Progenitor cell of endocrine pancreas (in vitro differentiated cells): ENCODE measurements around the gene PRRT1B. TPM values are rescaled to one million over a fixed set of nuclear protein-coding genes. Genes with fewer than 3 reads are reported as not detected.

Experiments used
- DNase-seq: peaks from one replicate; pipeline ENCODE4 v3.0.0; 2021; ENCODE audit warnings: low spot score; ENCODE audit not compliant: unreplicated experiment
- H3K27ac Mint-ChIP-seq: 2 replicates; pipeline ENCODE4 v1.8.0; 2021; ENCODE audit warnings: mild to moderate bottlenecking, moderate library complexity, mixed read lengths
- H3K27me3 Mint-ChIP-seq: 2 replicates; pipeline ENCODE4 v1.8.0; 2021; ENCODE audit warnings: mixed read lengths
- H3K36me3 Mint-ChIP-seq: 2 replicates; pipeline ENCODE4 v1.8.0; 2022; ENCODE audit warnings: mixed read lengths; ENCODE audit not compliant: insufficient read depth
- H3K4me1 Mint-ChIP-seq: 2 replicates; pipeline ENCODE4 v1.8.0; 2021; ENCODE audit warnings: low read depth, mixed read lengths
- H3K4me3 Mint-ChIP-seq: 2 replicates; pipeline ENCODE4 v1.8.0; 2021; ENCODE audit warnings: low read depth, mild to moderate bottlenecking, moderate library complexity, mixed read lengths
- H3K9me3 Mint-ChIP-seq: 2 replicates; pipeline ENCODE4 v1.8.0; 2021; ENCODE audit warnings: low read depth, mixed read lengths
- CTCF ChIP-seq: fragments of 200-600 bp; sonication (generic); IDR thresholded peaks from one replicate; pipeline ENCODE4 v1.5.0; 2021; ENCODE audit warnings: antibody characterized with exemption, mild to moderate bottlenecking; ENCODE audit not compliant: unreplicated experiment
- total RNA-seq: library from RNA; stranded (reverse); gene quantifications from 2 replicates; pipeline ENCODE4 v1.2.1, GENCODE V29; 2021

Gene PRRT1B
- total RNA-seq, 1 donor from 2014 or later = 6.7 TPM

DNA sequence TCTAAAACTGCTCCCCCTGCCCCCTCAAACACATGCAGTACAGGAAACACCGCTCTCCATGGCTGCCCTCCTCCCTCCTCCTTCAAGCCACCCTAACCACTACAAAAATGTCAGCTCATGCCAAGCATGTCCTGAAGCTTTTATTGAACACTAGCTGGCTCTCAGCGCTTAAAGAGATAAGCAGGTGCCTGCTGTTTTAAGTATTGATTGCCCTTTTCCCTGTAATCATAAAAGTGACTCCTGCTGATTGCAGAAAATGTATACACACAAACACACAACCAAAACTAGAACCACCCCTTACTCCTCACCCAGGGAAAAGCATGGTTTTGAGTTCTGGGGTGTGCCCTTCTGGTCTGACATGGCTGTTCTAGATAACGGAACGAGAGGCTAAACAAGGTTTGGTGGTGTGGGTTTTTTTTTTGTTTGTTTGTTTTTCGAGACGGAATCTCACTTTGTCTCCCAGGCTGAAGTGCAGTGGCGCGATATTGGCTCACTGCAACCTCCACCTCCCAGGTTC, 10.5 kb upstream of the PRRT1B start:
- peaks cover 17% of the 10 kb centered on the region for H3K4me1 Mint-ChIP-seq
- H3K27me3 Mint-ChIP-seq = no peaks in the 10 kb centered on the region
- peak overlapping the region; percentile 85 for H3K27ac Mint-ChIP-seq
- peak overlapping the region; percentile 29 for H3K4me3 Mint-ChIP-seq
- DNase-seq = no peak
- H3K9me3 Mint-ChIP-seq = no peaks in the 10 kb centered on the region
- no peak for TF ChIP-seq CTCF
- H3K36me3 Mint-ChIP-seq = no peaks in the 10 kb centered on the region

DNA sequence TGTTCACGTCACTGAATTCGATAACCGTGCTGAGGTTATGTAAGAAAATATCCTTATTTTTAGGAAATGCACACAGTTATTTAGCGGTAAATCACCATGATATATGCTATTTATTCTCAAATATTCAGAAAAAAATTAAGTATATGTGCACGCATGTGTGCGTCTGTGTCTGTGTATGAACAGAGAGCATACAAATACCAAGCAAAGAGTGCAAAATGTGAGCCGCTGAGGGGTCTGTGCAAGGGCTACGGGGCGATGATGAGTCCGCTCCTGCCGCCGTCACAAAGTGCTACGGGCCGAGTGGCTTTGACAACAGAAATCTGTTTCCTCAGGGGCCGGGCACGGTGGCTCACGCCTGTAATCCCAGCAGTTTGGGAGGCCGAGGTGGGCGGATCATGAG, 7.4 kb upstream of the PRRT1B start:
- no peak for DNase-seq
- peaks cover 8% of the 10 kb centered on the region for H3K4me1 Mint-ChIP-seq
- H3K27ac Mint-ChIP-seq = no peak overlapping the region
- peaks cover 7% of the 10 kb centered on the region for H3K9me3 Mint-ChIP-seq
- no peak overlapping the region for H3K4me3 Mint-ChIP-seq
- no peak for TF ChIP-seq CTCF
- H3K27me3 Mint-ChIP-seq = no peaks in the 10 kb centered on the region
- H3K36me3 Mint-ChIP-seq = no peaks in the 10 kb centered on the region

GRCh38 chr9:131539223-131539923, 6.0 kb upstream of the PRRT1B start:
- Mint-ChIP-seq H3K36me3 (peaks cover 4% of the 10 kb centered on the region), H3K4me1 (peaks cover 6% of the 10 kb centered on the region), H3K27me3 (no peaks in the 10 kb centered on the region), H3K27ac (no peak overlapping the region), H3K9me3 (peaks cover 14% of the 10 kb centered on the region), H3K4me3 (no peak overlapping the region)
- no peak for TF ChIP-seq CTCF
- no peak for DNase-seq

DNA sequence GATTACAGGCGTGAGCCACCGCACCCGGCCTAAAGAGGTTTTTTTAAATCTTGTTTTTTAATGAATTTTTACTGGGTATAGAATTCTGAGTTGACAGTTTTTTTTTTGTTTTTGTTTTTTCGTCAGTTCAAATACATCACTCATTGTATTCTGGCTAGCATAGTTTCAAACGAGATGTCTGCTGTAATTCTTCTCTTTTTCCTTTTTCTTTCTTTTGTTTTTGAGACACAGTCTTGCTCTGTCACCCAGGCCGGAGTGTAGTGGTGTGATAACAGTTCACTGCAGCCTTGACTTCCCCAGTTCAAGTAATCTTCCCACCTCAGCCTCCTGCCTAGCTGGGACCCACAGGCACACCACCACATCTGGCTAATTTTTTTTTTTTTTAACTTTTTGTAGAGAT, 2.2 kb upstream of the PRRT1B start:
- TF ChIP-seq CTCF = no peak
- peaks cover 14% of the 10 kb centered on the region for H3K9me3 Mint-ChIP-seq
- no peak overlapping the region for H3K4me3 Mint-ChIP-seq
- H3K4me1 Mint-ChIP-seq = peaks cover 8% of the 10 kb centered on the region
- no peak overlapping the region for H3K27ac Mint-ChIP-seq
- peaks cover 11% of the 10 kb centered on the region for H3K27me3 Mint-ChIP-seq
- no peak for DNase-seq
- H3K36me3 Mint-ChIP-seq = peaks cover 11% of the 10 kb centered on the region

GRCh38 chr9:131545786-131546335, 538 bp downstream of the PRRT1B start:
- Mint-ChIP-seq H3K4me1 (peaks cover 10% of the 10 kb centered on the region), H3K9me3 (peaks cover 21% of the 10 kb centered on the region), H3K36me3 (peaks cover 18% of the 10 kb centered on the region), H3K27ac (no peak overlapping the region), H3K4me3 (peak overlapping the region; percentile 61), H3K27me3 (peaks cover 34% of the 10 kb centered on the region)
- TF ChIP-seq CTCF = no peak
- no peak for DNase-seq
